Retinal pigment epithelial cell (primary cell): ENCODE data around the gene TRIM32.

Experiments
- DNase-seq: peaks from one replicate; pipeline ENCODE4 v3.0.0-alpha.2; 2010; ENCODE audit warnings: low read depth
- H3K4me3 ChIP-seq: 2 replicates; pipeline ENCODE4 v1.5.1; 2011; ENCODE audit warnings: mild to moderate bottlenecking, low read length, control low read depth, moderate library complexity
- CTCF ChIP-seq: conservative IDR thresholded peaks from 2 replicates; pipeline ENCODE4 v1.5.1; 2011; ENCODE audit warnings: low read depth, low read length, control low read depth, inconsistent platforms

TRIM32 gene

GRCh38 chr9:116717150-116717549 is 30.0 kb downstream of the TRIM32 start:
- TF ChIP-seq CTCF = no peak
- no peak for DNase-seq
- no peak overlapping the region for H3K4me3 ChIP-seq

- no peak overlapping the region for H3K4me3 ChIP-seq
- TF ChIP-seq CTCF = no peak
- no peak for DNase-seq
Observed at GRCh38 chr9:116718111-116718510, 31.0 kb downstream of the TRIM32 start.

- no peak for DNase-seq
- no peak overlapping the region for H3K4me3 ChIP-seq
- TF ChIP-seq CTCF = no peak
Observed at GRCh38 chr9:116720111-116720510, 33.0 kb downstream of the TRIM32 start.

GRCh38 chr9:116721411-116721810 is 34.3 kb downstream of the TRIM32 start:
- no peak overlapping the region for H3K4me3 ChIP-seq
- DNase-seq = no peak
- TF ChIP-seq CTCF = no peak

- no peak for TF ChIP-seq CTCF
- H3K4me3 ChIP-seq = no peak overlapping the region
- no peak for DNase-seq
Observed at GRCh38 chr9:116721944-116722343, 34.8 kb downstream of the TRIM32 start.

GRCh38 chr9:116724123-116724522 is 37.0 kb downstream of the TRIM32 start:
- TF ChIP-seq CTCF = no peak
- H3K4me3 ChIP-seq = no peak overlapping the region
- no peak for DNase-seq

GRCh38 chr9:116726602-116727001 is 39.5 kb downstream of the TRIM32 start:
- H3K4me3 ChIP-seq = no peak overlapping the region
- no peak for TF ChIP-seq CTCF
- no peak for DNase-seq
